KMS-11 (cell line): Measurements from ENCODE around the gene NRM.

Experiments used
- H2AFZ ChIP-seq: fragments of 200-600 bp; sonication (generic); 2 replicates; pipeline ENCODE4 v1.6.1; 2016; ENCODE audit warnings: antibody characterized with exemption, mixed run types, low read depth
- H3K27ac ChIP-seq: fragments of 200-600 bp; sonication (generic); 2 replicates; pipeline ENCODE4 v1.6.1; 2016; ENCODE audit warnings: mild to moderate bottlenecking, mixed run types
- H3K27me3 ChIP-seq: fragments of 200-600 bp; sonication (generic); 2 replicates; pipeline ENCODE4 v1.6.1; 2017; ENCODE audit warnings: mild to moderate bottlenecking, low read depth, mixed run types, moderate library complexity; ENCODE audit not compliant: insufficient read depth
- H3K36me3 ChIP-seq: fragments of 200-600 bp; sonication (generic); 2 replicates; pipeline ENCODE4 v1.6.1; 2017; ENCODE audit warnings: mild to moderate bottlenecking, mixed run types; ENCODE audit not compliant: insufficient read depth
- H3K4me1 ChIP-seq: fragments of 200-600 bp; sonication (generic); 2 replicates; pipeline ENCODE4 v1.6.1; 2016; ENCODE audit warnings: mild to moderate bottlenecking, low read depth, mixed run types; ENCODE audit not compliant: poor library complexity, severe bottlenecking
- H3K4me2 ChIP-seq: fragments of 200-600 bp; sonication (generic); 2 replicates; pipeline ENCODE4 v1.7.0; 2016; ENCODE audit warnings: mild to moderate bottlenecking, mixed run types
- H3K4me3 ChIP-seq: fragments of 200-600 bp; sonication (generic); IDR thresholded peaks from 2 replicates; pipeline ENCODE4 v1.6.1; 2017; ENCODE audit warnings: low read depth, low read length, mixed read lengths; ENCODE audit not compliant: insufficient read depth
- H3K79me2 ChIP-seq: fragments of 200-600 bp; sonication (generic); 2 replicates; pipeline ENCODE4 v1.6.1; 2016; ENCODE audit warnings: low read depth, mixed run types; ENCODE audit not compliant: insufficient read depth
- H3K9ac ChIP-seq: fragments of 200-600 bp; sonication (generic); 2 replicates; pipeline ENCODE4 v1.6.1; 2016; ENCODE audit warnings: mild to moderate bottlenecking, mixed run types
- H4K20me1 ChIP-seq: fragments of 200-600 bp; sonication (generic); 2 replicates; pipeline ENCODE4 v1.6.1; 2016; ENCODE audit warnings: mild to moderate bottlenecking, mixed run types; ENCODE audit not compliant: insufficient read depth
- TF ChIP-seq, protein P1 (sequence below): fragments of 200-600 bp; sonication (generic); conservative IDR thresholded peaks from 2 replicates; pipeline ENCODE4 v1.6.1; 2017; ENCODE audit warnings: low read depth, mild to moderate bottlenecking, antibody characterized with exemption, low read length, moderate library complexity, mixed read lengths

Gene NRM

DNA sequence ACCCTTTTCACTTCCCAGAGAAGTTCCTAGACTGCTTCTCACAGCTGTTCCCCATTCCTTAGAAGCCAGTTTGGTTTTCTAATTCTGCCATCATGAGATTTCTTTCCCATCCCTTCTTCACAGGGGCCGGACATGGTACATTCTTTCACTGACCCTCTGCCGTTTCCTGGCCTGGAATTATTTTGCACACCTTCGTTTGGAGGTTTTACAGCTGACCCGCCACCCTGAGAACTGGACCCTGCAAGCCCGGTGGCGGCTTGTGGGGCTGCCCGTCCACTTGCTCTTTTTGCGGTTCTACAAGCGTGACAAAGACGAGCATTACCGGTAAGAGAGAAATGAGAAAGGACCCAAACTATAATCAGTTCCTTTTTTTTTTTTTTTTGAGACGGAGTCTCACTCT is 39.6 kb downstream of the NRM start:
- no peak overlapping the region for H2AFZ ChIP-seq
- H3K27me3 ChIP-seq, result no peaks in the 10 kb centered on the region
- H3K4me2 ChIP-seq, result no peak overlapping the region
- no peaks in the 10 kb centered on the region for H4K20me1 ChIP-seq
- no peak overlapping the region for H3K9ac ChIP-seq
- no peak overlapping the region for H3K4me3 ChIP-seq
- H3K27ac ChIP-seq, result no peak overlapping the region
- H3K36me3 ChIP-seq, result no peaks in the 10 kb centered on the region; the same call in 1 of the 2 replicates
- H3K79me2 ChIP-seq, result peaks cover 25% of the 10 kb centered on the region
- TF ChIP-seq, protein P1, sequence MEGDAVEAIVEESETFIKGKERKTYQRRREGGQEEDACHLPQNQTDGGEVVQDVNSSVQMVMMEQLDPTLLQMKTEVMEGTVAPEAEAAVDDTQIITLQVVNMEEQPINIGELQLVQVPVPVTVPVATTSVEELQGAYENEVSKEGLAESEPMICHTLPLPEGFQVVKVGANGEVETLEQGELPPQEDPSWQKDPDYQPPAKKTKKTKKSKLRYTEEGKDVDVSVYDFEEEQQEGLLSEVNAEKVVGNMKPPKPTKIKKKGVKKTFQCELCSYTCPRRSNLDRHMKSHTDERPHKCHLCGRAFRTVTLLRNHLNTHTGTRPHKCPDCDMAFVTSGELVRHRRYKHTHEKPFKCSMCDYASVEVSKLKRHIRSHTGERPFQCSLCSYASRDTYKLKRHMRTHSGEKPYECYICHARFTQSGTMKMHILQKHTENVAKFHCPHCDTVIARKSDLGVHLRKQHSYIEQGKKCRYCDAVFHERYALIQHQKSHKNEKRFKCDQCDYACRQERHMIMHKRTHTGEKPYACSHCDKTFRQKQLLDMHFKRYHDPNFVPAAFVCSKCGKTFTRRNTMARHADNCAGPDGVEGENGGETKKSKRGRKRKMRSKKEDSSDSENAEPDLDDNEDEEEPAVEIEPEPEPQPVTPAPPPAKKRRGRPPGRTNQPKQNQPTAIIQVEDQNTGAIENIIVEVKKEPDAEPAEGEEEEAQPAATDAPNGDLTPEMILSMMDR, result no peak
- H3K4me1 ChIP-seq, result peaks cover 13% of the 10 kb centered on the region

DNA sequence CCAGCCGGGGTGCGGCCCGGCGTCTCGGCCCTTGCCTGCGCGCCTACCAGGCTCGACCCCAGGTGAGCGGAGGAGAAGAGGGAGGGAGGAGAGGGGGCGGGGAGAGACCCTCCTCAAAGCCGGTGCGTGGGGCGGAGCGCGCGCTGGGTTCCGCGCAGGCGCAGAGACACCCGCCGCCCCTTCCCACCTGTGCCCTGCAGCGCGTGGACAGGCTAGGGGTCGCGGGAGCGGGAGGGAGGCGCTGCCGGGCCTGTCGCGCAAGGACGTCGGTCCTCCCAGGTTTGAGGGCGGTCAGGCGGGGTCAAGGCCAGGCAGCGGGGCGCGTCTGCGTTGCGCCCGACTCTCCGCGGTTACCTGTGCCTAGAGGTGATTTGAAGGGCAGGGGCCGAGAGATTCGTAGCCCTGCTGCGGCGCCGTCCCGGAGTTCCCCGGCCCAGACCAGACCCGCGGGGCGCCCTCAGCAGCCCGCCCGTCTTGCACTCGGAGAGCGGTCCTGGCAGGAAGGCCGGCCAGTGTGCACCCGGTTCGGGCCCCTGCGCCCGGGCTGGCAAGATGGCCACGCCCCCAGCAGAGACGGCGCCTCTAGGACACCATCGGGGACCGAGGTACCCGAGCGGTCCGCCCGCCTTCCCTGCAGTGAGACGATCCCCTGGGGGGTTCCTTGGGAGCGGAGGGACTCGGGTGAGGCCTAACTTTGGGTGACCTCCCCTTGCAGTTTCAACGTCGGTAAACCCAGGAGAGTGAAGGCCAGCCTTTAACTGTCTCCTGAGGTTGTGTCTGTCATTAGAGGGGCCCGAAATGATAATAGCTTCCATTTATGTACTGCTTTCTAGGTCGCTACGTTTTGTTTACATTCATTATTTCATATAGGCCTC is 43.3 kb downstream of the NRM start:
- peak overlapping the region; percentile 81 for H3K27ac ChIP-seq

DNA sequence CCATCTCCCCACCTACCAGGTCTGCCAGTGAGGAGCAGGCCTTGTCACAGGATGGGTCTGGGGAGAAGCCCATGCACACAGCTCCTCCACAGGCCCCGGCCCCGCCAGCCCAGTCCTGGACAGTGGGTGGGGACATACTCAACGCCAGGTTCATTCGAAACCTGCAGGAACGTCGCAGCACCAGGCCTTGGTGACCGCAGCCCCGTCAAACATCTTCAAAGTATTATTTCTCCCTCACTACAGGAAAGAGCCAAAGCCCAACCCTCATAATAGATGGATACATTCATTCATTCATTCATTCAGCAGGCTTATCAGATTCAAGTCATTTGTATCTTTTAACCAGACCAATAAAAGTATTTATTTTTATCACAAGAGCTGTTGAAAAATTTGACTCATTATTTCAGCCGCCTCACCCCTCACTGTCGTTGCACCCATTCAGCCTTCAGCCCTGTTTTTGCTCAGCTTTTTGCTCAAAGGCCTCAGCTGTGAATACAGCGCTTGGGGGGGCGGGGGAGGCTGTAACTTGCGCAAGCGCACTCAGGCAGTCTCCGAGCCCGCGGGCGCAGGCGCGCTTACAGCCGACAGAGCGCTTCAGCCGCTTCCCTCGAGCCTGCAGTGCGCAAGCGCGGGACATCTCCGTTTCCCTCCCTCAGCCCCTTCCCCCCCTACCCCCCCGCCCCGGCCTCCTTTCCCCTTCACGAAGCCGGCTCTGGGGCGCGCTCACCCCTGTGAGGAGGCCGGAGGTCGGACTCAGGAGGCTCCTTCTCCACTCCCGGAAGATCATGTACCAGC is 44.1 kb downstream of the NRM start, which contains the start of gene C6orf136:
TSS of gene C6orf136 (plus strand) at position 684 of the 792 bp plus-strand sequence. CDS start at position 783, 99 bp downstream.
- peak within 1 kb of the TSS; percentile 85 for H3K4me2 ChIP-seq
- H2AFZ ChIP-seq, result peak within 1 kb of the TSS; percentile 85
- TF ChIP-seq, protein P1, result no peak
- H3K9ac ChIP-seq, result peak within 1 kb of the TSS; percentile 83
- peaks cover 13% of the 10 kb centered on the region for H3K4me1 ChIP-seq
- no peaks in the 10 kb centered on the region for H3K36me3 ChIP-seq
- H3K4me3 ChIP-seq, result no peak within 1 kb of the TSS
- peak within 1 kb of the TSS; percentile 81 for H3K27ac ChIP-seq
- no peaks in the 10 kb centered on the region for H3K27me3 ChIP-seq
- H4K20me1 ChIP-seq, result no peaks in the 10 kb centered on the region
- peaks cover 31% of the 10 kb centered on the region for H3K79me2 ChIP-seq

More for the DNA sequence above, 43.3 kb downstream of the NRM start:
- Histone ChIP-seq H3K36me3 (no peaks in the 10 kb centered on the region), H3K9ac (peak overlapping the region; percentile 83), H3K4me2 (peak overlapping the region; percentile 85), H4K20me1 (no peaks in the 10 kb centered on the region), H3K27me3 (no peaks in the 10 kb centered on the region), H3K4me3 (no peak overlapping the region), H3K79me2 (peaks cover 31% of the 10 kb centered on the region), H3K4me1 (peaks cover 13% of the 10 kb centered on the region), H2AFZ (peak overlapping the region; percentile 85)
- TF ChIP-seq, protein P1, result no peak

DNA sequence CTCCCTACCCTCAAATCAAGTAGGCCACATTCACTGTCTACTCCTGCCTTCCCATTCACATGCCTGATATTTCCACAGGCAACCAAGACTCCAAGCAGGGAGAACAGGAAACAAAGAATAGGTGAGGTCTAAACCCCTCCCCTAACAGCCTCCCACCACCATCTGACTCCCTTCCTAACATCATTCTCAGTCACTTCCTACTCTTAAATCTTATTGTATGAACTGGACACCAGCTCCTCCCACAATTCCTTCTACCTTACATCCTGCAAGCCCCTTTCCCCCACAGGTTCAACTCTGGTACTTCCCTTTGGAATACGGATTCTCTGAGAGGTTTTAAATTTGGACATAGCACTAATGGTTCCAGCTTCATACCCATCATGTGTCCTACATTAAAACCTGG is 44.8 kb downstream of the NRM start:
- Histone ChIP-seq H3K36me3 (no peaks in the 10 kb centered on the region), H3K27me3 (no peaks in the 10 kb centered on the region), H2AFZ (no peak overlapping the region), H4K20me1 (no peaks in the 10 kb centered on the region), H3K4me3 (no peak overlapping the region), H3K79me2 (peaks cover 31% of the 10 kb centered on the region), H3K9ac (no peak overlapping the region), H3K27ac (no peak overlapping the region), H3K4me1 (peaks cover 13% of the 10 kb centered on the region), H3K4me2 (peak overlapping the region; percentile 58; the same call in 1 of the 2 replicates)
- TF ChIP-seq, protein P1, result no peak
